HL-60/S4 (cell line): ENCODE measurements around the gene MYRF.

Experiments used
- in situ Hi-C: fragments of 300-500 bp; cut with MboI; formaldehyde crosslinking; loops from 2 replicates; pipeline ENCODE4 v1.14.3; 2022; ENCODE audit warnings: low sequenced_read_pairs

The MYRF gene

DNA sequence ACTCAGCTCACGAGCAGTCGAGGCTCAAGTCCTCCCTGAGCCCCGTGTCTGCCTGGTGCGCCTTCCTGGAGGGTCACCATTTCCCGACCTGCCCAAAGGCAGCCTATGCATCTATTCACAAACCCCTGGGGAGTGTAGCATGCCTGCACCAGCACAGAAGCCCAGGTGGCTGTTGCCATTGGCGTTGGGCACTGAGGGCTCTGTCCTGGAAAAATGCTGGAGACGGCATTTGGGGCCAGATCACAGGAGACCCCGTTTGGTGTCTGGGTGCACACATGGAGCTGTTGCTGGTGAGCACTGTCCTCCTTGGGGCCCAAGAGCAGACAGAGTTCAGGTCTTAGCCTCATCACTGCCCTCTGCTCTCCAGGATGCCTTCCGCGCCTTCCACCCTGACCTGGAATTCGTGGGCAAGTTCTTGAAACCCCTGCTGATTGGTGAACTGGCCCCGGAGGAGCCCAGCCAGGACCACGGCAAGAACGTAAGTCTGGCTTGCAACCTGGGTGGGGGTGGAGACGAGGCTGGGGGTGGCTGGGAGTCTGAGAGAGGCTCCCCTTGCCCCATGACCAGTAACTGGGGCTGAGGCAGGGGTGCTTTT, 85.1 kb downstream of the MYRF start:
- in situ Hi-C loops, result no loop called here
